Panc1 (cell line): ENCODE results near the gene PRMT3. TPM values are rescaled to one million over a fixed set of nuclear protein-coding genes. Genes with fewer than 3 reads are reported as not detected.

Source experiments
- ATAC-seq: fragments of 200-7000 bp; cut with Tn5 transposase; 2 replicates; pipeline ENCODE4 v1.9.1; 2020; ENCODE audit warnings: mild to moderate bottlenecking, moderate library complexity
- Bru-seq: library from RNA; stranded (reverse); fragments of 400-500 nt; gene quantifications from one replicate; lab custom pipeline; 2021; lab: Mats Ljungman, UMichigan
- BruChase-seq, 2 experiments: library from RNA; stranded (reverse); fragments of 400-500 nt; gene quantifications; one replicate each; lab custom pipeline; 2021; lab: Mats Ljungman, UMichigan
- BruUV-seq: library from RNA; stranded (reverse); fragments of 400-500 nt; replicated peaks from 2 replicates; lab custom pipeline; 2021; lab: Mats Ljungman, UMichigan
- CTCF ChIA-PET: fragments of 300-600 bp; sonication (Branson Sonifier 250); formaldehyde crosslinking; loops from one replicate; lab custom pipeline; 2022; ENCODE audit warnings: antibody characterized with exemption; lab: Charles Lee
- POLR2A ChIA-PET: fragments of 300-600 bp; sonication (Branson Sonifier 250); formaldehyde crosslinking; loops from one replicate; lab custom pipeline; 2022; ENCODE audit warnings: antibody characterized with exemption; lab: Charles Lee
- DNase-seq: peaks from one replicate; pipeline ENCODE4 v3.0.0-alpha.2; 2010; ENCODE audit warnings: low read depth, low spot score
- H3K27ac ChIP-seq: 2 replicates; pipeline ENCODE4 v1.5.1; 2011; ENCODE audit warnings: mild to moderate bottlenecking, low read length, inconsistent platforms
- H3K27me3 ChIP-seq: fragments of 200-500 bp; sonication (Bioruptor generic); 2 replicates; pipeline ENCODE4 v1.6.0; 2014; ENCODE audit warnings: low read length, inconsistent platforms; ENCODE audit not compliant: control insufficient read depth, insufficient read depth
- H3K36me3 ChIP-seq: fragments of 200-500 bp; sonication (Bioruptor generic); 2 replicates; pipeline ENCODE4 v1.5.1; 2014; ENCODE audit warnings: inconsistent platforms, mild to moderate bottlenecking, low read length, moderate library complexity; ENCODE audit not compliant: control insufficient read depth, insufficient read depth
- H3K4me1 ChIP-seq: 2 replicates; pipeline ENCODE4 v1.5.1; 2011; ENCODE audit warnings: inconsistent platforms, mild to moderate bottlenecking, low read length, moderate library complexity; ENCODE audit not compliant: control insufficient read depth, insufficient read depth
- H3K4me3 ChIP-seq, 2 experiments: 2 replicates each; pipeline ENCODE4 v1.5.1; 2011 to 2012; ENCODE audit warnings: low read depth in 2 of 2, low read length in 2 of 2, mild to moderate bottlenecking in 2 of 2, inconsistent platforms in 1 of 2, moderate library complexity in 1 of 2
- H3K9me3 ChIP-seq: fragments of 200-500 bp; sonication (Bioruptor generic); 2 replicates; pipeline ENCODE4 v1.5.1; 2014; ENCODE audit warnings: low read depth, mild to moderate bottlenecking, inconsistent platforms, low read length, moderate library complexity; ENCODE audit not compliant: control insufficient read depth, insufficient read depth
- POLR2AphosphoS5 ChIP-seq: IDR thresholded peaks from 2 replicates; pipeline ENCODE4 v1.6.1; 2012; ENCODE audit warnings: mild to moderate bottlenecking, low read depth, low read length, moderate library complexity
- REST ChIP-seq, 2 experiments: IDR thresholded peaks; 2 replicates each; pipeline ENCODE4 v1.6.1; 2011 to 2012; ENCODE audit warnings: low read depth in 2 of 2, control low read depth in 1 of 2, low read length in 1 of 2, mild to moderate bottlenecking in 1 of 2, moderate library complexity in 1 of 2; ENCODE audit not compliant: insufficient read depth in 1 of 2
- SIN3A ChIP-seq: IDR thresholded peaks from 2 replicates; pipeline ENCODE4 v1.6.1; 2012; ENCODE audit warnings: low read depth, mild to moderate bottlenecking, low read length, moderate library complexity, borderline replicate concordance; ENCODE audit not compliant: insufficient read depth
- TCF7L2 ChIP-seq: IDR thresholded peaks from 2 replicates; pipeline ENCODE4 v1.6.1; 2011; ENCODE audit warnings: mild to moderate bottlenecking, low read depth, low read length, inconsistent platforms
- in situ Hi-C: cut with HindIII; loops from 2 replicates; pipeline ENCODE4 v1.10.0; 2016; ENCODE audit warnings: low sequenced_read_pairs, low pct_unique_long_range_greater_than_20kb
- intact Hi-C: fragments of 100-400 bp; cut with micrococcal nuclease; formaldehyde crosslinking; loops from one replicate; pipeline ENCODE4 v1.10.0; 2022; ENCODE audit not compliant: unreplicated experiment
- long read RNA-seq: library from polyadenylated mRNA; unstranded; transcript quantifications from one replicate; pipeline ENCODE4 v2.0.0, GENCODE V29; 2021; ENCODE audit not compliant: unreplicated experiment
- polyA plus RNA-seq: library from polyadenylated mRNA; unstranded; fragments of >200 nt; gene quantifications from one replicate; pipeline ENCODE4 v1.2.1, GENCODE V29; 2012; ENCODE audit warnings: missing spikeins; ENCODE audit not compliant: insufficient read length
- total RNA-seq: library from RNA; stranded (reverse); gene quantifications from one replicate; pipeline ENCODE4 v1.2.1, GENCODE V29; 2021; ENCODE audit not compliant: unreplicated experiment
- TF ChIP-seq, protein P1 (sequence below): fragments of 450-650 bp; IDR thresholded peaks from 2 replicates; pipeline ENCODE4 v1.5.1; 2017; ENCODE audit warnings: mild to moderate bottlenecking

The PRMT3 gene
- total RNA-seq = 31.2 TPM
- 26.8 TPM for polyA plus RNA-seq
- Bru-seq, nascent RNA = percentile 86 among the genes with signal in this experiment
- percentile 70 among the genes with signal in this experiment for BruChase-seq, experiment 1, labeled RNA remaining after a 2-hour chase
- percentile 68 among the genes with signal in this experiment for BruChase-seq, experiment 2, labeled RNA remaining after a 6-hour chase
- long read RNA-seq, transcript PRMT3-202 (16 exons, 2,653 nt) = major isoform, 79 of 94 reads
- long read RNA-seq, partial matches to known transcripts = 4 of 94 reads
- long read RNA-seq, other reads (novel, unspliced or antisense) = 9 of 94 reads

DNA sequence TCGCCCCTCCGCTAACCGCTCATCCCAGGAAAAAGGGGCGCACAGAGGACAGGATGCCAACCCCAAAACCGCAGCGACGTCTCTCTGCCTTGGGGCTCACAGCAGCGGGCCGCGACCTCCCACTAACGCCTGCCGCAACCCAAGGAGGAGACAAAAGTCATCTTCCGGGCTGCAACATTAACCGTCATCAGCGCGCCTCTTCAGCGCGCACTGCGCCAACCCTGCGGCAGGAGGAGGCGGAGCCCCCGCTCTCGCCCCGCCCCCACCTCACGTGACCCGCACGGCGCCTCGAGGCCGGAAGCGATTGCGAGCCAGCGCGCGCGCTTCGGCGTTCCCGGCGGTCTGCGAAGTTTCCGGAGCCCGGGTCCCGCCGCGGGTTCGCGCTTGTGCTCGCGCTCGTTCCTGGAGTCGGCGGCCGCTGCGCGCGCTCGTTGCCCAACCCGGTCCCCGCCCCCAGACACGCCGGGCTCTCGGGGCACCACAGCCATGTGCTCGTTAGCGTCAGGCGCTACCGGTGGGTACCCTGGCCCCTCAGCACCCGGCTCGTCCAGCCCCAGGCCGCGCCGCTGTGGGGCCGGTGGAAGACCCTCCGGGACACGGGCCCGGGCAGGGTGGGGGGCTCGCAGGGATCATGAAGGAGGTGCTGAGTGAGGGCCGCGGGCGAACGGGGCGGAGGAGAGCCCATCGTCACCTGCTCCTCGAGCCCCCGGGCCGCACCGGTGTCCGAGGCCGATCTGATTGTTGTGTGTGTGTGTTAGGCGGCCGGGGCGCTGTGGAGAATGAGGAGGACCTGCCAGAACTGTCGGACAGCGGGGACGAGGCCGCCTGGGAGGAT lies at the start of gene PRMT3:
Gene PRMT3 (plus strand): TSS at position 456 of the 835 bp plus-strand sequence. CDS start 31 bp downstream, at position 487.
- H3K4me3 ChIP-seq = peak within 1 kb of the TSS; percentile 61 to 89
- BruUV-seq = no TSS peak
- peak; percentile 95 for ATAC-seq
- no peaks in the 10 kb centered on the region for H3K9me3 ChIP-seq
- ChIA-PET POLR2A (no interaction called here), CTCF (no interaction called here)
- DNase-seq = peak; percentile 69
- in situ Hi-C loops = no loop called here
- H3K27ac ChIP-seq = peak within 1 kb of the TSS; percentile 78
- TF ChIP-seq, protein P1, sequence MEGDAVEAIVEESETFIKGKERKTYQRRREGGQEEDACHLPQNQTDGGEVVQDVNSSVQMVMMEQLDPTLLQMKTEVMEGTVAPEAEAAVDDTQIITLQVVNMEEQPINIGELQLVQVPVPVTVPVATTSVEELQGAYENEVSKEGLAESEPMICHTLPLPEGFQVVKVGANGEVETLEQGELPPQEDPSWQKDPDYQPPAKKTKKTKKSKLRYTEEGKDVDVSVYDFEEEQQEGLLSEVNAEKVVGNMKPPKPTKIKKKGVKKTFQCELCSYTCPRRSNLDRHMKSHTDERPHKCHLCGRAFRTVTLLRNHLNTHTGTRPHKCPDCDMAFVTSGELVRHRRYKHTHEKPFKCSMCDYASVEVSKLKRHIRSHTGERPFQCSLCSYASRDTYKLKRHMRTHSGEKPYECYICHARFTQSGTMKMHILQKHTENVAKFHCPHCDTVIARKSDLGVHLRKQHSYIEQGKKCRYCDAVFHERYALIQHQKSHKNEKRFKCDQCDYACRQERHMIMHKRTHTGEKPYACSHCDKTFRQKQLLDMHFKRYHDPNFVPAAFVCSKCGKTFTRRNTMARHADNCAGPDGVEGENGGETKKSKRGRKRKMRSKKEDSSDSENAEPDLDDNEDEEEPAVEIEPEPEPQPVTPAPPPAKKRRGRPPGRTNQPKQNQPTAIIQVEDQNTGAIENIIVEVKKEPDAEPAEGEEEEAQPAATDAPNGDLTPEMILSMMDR = peak; percentile 96
- TF ChIP-seq SIN3A (peak; percentile 19; the same call in 1 of the 2 replicates), POLR2AphosphoS5 (peak; percentile 96), TCF7L2 (0 out of 2 replicates have a peak, but pooled peaks have one; percentile 38), REST (IDR thresholded peaks at IDR 0.05; ENCODE audit: insufficient read depth in 1 of 2, low read depth in 2 of 2, low read length in 1 of 2) (peak in 1 of 2 experiments; percentile 71; a peak in 1 of 4 replicates)
- peaks cover 8% of the 10 kb centered on the region; the same call in 1 of the 2 replicates for H3K4me1 ChIP-seq
- H3K27me3 ChIP-seq = no peaks in the 10 kb centered on the region
- intact Hi-C loops = no loop called here
- H3K36me3 ChIP-seq = peaks cover 4% of the 10 kb centered on the region; the same call in 1 of the 2 replicates

GRCh38 chr11:20342347-20343141 lies 45.0 kb upstream of the PRMT3 start:
- no TSS peak for BruUV-seq
- ATAC-seq (no peak), DNase-seq (no peak)
- no peaks in the 10 kb centered on the region for H3K36me3 ChIP-seq
- peaks cover 5% of the 10 kb centered on the region; the same call in 1 of the 2 replicates for H3K27me3 ChIP-seq
- TF ChIP-seq POLR2AphosphoS5 (no peak), SIN3A (no peak), REST (IDR thresholded peaks at IDR 0.05; ENCODE audit: insufficient read depth in 1 of 2, low read depth in 2 of 2, low read length in 1 of 2) (no peak), TCF7L2 (no peak)
- TF ChIP-seq, protein P1 = no peak
- no peak overlapping the region for H3K27ac ChIP-seq
- intact Hi-C loops (no loop called here), in situ Hi-C loops (no loop called here)
- H3K9me3 ChIP-seq = no peaks in the 10 kb centered on the region
- no peaks in the 10 kb centered on the region for H3K4me1 ChIP-seq
- POLR2A ChIA-PET = no interaction called here
- CTCF ChIA-PET = no interaction called here
- no peak overlapping the region for H3K4me3 ChIP-seq
